MM.1S (cell line): ENCODE measurements around the gene ZNF609.

ENCODE experiments used
- DNase-seq: peaks from one replicate; pipeline ENCODE4 v3.0.0-alpha.2; 2015
- H2AFZ ChIP-seq: fragments of 300-600 bp; sonication (generic); 2 replicates; pipeline ENCODE4 v1.6.0; 2016; ENCODE audit warnings: antibody characterized with exemption, low read length
- H3F3A ChIP-seq: fragments of 300-600 bp; sonication (generic); 2 replicates; pipeline ENCODE4 v1.6.1; 2016; ENCODE audit warnings: mild to moderate bottlenecking, antibody characterized with exemption, low read length, moderate library complexity, mixed read lengths; ENCODE audit not compliant: insufficient read depth
- H3K27ac ChIP-seq: fragments of 300-600 bp; sonication (generic); 2 replicates; pipeline ENCODE4 v1.5.1; 2016; ENCODE audit warnings: mild to moderate bottlenecking, low read length
- H3K27me3 ChIP-seq: fragments of 300-600 bp; sonication (generic); replicated peaks from 2 replicates; pipeline ENCODE4 v1.6.0; 2016; ENCODE audit warnings: low read length; ENCODE audit not compliant: insufficient read depth
- H3K36me3 ChIP-seq: fragments of 300-600 bp; sonication (generic); replicated peaks from 2 replicates; pipeline ENCODE4 v1.6.1; 2016; ENCODE audit warnings: mild to moderate bottlenecking, low read length, mixed read lengths; ENCODE audit not compliant: insufficient read depth
- H3K4me1 ChIP-seq: fragments of 300-600 bp; sonication (generic); 2 replicates; pipeline ENCODE4 v1.6.1; 2016; ENCODE audit warnings: low read length, mixed read lengths
- H3K4me2 ChIP-seq: fragments of 300-600 bp; sonication (generic); 2 replicates; pipeline ENCODE4 v1.6.0; 2016; ENCODE audit warnings: low read depth, low read length
- H3K4me3 ChIP-seq: fragments of 300-600 bp; sonication (generic); 2 replicates; pipeline ENCODE4 v1.5.1; 2016; ENCODE audit warnings: low read length, mixed read lengths
- H3K79me2 ChIP-seq: fragments of 300-600 bp; sonication (generic); 2 replicates; pipeline ENCODE4 v1.6.1; 2016; ENCODE audit warnings: mixed run types, low read length, mixed read lengths
- H3K9ac ChIP-seq: fragments of 300-600 bp; sonication (generic); 2 replicates; pipeline ENCODE4 v1.6.1; 2016; ENCODE audit warnings: low read length, mixed read lengths
- H3K9me2 ChIP-seq: fragments of 300-600 bp; sonication (generic); replicated peaks from 2 replicates; pipeline ENCODE4 v1.6.1; 2016; ENCODE audit warnings: mild to moderate bottlenecking, low read length, mixed read lengths; ENCODE audit not compliant: insufficient read depth
- H3K9me3 ChIP-seq: fragments of 300-600 bp; sonication (generic); replicated peaks from 2 replicates; pipeline ENCODE4 v1.6.1; 2016; ENCODE audit warnings: mild to moderate bottlenecking, low read length, mixed read lengths; ENCODE audit not compliant: insufficient read depth
- H4K20me1 ChIP-seq: fragments of 300-600 bp; sonication (generic); 2 replicates; pipeline ENCODE4 v1.6.1; 2016; ENCODE audit warnings: mild to moderate bottlenecking, low read length, moderate library complexity, mixed read lengths; ENCODE audit not compliant: insufficient read depth
- CTCF ChIP-seq: fragments of 300-600 bp; sonication (generic); IDR thresholded peaks from 2 replicates; pipeline ENCODE4 v1.5.1; 2016; ENCODE audit warnings: antibody characterized with exemption, low read length, mixed read lengths
- EZH2 ChIP-seq: fragments of 300-600 bp; sonication (generic); optimal IDR thresholded peaks from 2 replicates; pipeline ENCODE3; 2017; ENCODE audit warnings: low read depth, mild to moderate bottlenecking, antibody characterized with exemption, low read length, mixed read lengths
- EZH2phosphoT487 ChIP-seq: fragments of 300-600 bp; sonication (generic); IDR thresholded peaks from 2 replicates; pipeline ENCODE4 v1.6.1; 2018; ENCODE audit warnings: antibody characterized with exemption, low read length

Gene ZNF609

GRCh38 chr15:64713592-64713991, 253.2 kb downstream of the ZNF609 start:
- Histone ChIP-seq H3K79me2 (no peaks in the 10 kb centered on the region), H3K27me3 (no peaks in the 10 kb centered on the region), H3K4me3 (no peak overlapping the region), H3K36me3 (no peaks in the 10 kb centered on the region), H3K4me2 (no peak overlapping the region), H2AFZ (no peak overlapping the region), H3K9me2 (no peaks in the 10 kb centered on the region), H4K20me1 (no peaks in the 10 kb centered on the region), H3K9me3 (no peaks in the 10 kb centered on the region), H3F3A (no peaks in the 10 kb centered on the region), H3K9ac (no peak overlapping the region), H3K27ac (no peak overlapping the region), H3K4me1 (no peaks in the 10 kb centered on the region)
- no peak for DNase-seq
- TF ChIP-seq EZH2phosphoT487 (no peak), EZH2 (no peak), CTCF (no peak)

GRCh38 chr15:64716452-64716851, 256.1 kb downstream of the ZNF609 start:
- Histone ChIP-seq H3K27me3 (no peaks in the 10 kb centered on the region), H3K9me3 (no peaks in the 10 kb centered on the region), H3K36me3 (no peaks in the 10 kb centered on the region), H3K79me2 (no peaks in the 10 kb centered on the region), H3K27ac (no peak overlapping the region), H3F3A (no peaks in the 10 kb centered on the region), H3K4me3 (no peak overlapping the region), H2AFZ (no peak overlapping the region), H3K9ac (no peak overlapping the region), H3K4me2 (no peak overlapping the region), H3K4me1 (no peaks in the 10 kb centered on the region), H4K20me1 (no peaks in the 10 kb centered on the region), H3K9me2 (no peaks in the 10 kb centered on the region)
- TF ChIP-seq CTCF = no peak
- TF ChIP-seq EZH2 = no peak
- TF ChIP-seq EZH2phosphoT487 = no peak
- DNase-seq = no peak

DNA sequence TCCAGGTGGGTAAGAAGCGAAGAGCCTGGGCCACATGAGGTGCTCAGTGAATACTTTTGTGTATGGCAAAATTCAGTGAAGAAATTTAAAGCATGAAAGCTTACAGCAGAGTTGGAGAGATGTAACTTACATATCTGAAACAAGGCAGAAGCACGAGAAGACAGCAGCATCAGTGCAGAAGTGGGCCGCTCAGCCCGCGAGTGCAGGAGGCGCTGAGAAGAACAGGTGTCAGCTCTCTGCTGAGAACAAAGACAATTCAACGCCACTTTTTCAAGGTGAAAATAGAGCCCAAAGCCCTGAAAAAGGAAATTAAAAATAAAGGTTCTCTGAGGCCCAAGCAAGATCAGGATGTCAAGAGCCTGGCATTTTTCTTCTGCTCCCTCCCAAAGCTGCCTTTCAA, 256.8 kb downstream of the ZNF609 start:
- Histone ChIP-seq H3F3A (no peaks in the 10 kb centered on the region), H3K9me2 (no peaks in the 10 kb centered on the region), H3K4me1 (no peaks in the 10 kb centered on the region), H3K4me2 (no peak overlapping the region), H3K36me3 (no peaks in the 10 kb centered on the region), H3K27me3 (no peaks in the 10 kb centered on the region), H2AFZ (no peak overlapping the region), H3K79me2 (no peaks in the 10 kb centered on the region), H4K20me1 (no peaks in the 10 kb centered on the region), H3K9me3 (no peaks in the 10 kb centered on the region), H3K27ac (no peak overlapping the region), H3K4me3 (no peak overlapping the region), H3K9ac (no peak overlapping the region)
- DNase-seq = no peak
- no peak for TF ChIP-seq CTCF
- TF ChIP-seq EZH2phosphoT487 = no peak
- no peak for TF ChIP-seq EZH2
